HuH-7 (cell line): Measurements from ENCODE around the gene BPTF.
A peak's percentile ranks its signal among the peaks of the same experiment; 100 is the strongest.
"Not testable (repeated sequence)": the region's sequence is repeated elsewhere in the genome, so short reads cannot be mapped to it uniquely, and the experiment has no call there.

Source experiments
- DNase-seq: peaks from one replicate; pipeline ENCODE4 v3.0.0; 2011; ENCODE audit warnings: low spot score

The BPTF gene

DNA sequence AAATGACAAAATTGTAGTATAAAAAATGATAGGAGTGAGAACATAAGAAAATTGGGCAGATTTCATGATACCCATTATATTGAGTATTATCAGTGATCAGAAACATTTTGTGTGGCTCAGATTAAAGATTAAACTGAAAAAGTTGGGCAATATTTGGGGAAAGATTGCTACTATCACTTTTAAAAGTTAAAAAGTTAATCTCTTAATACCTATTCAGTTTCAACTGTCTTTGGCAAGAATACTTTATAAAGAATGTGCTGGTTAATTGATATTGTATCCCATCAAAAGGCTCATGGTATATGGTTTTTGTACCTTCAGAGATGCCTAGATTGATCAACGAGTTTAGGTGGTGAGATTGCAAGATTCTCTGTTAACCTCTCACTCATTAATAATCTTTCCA is 55.8 kb downstream of the BPTF start:
- no peak for DNase-seq

DNA sequence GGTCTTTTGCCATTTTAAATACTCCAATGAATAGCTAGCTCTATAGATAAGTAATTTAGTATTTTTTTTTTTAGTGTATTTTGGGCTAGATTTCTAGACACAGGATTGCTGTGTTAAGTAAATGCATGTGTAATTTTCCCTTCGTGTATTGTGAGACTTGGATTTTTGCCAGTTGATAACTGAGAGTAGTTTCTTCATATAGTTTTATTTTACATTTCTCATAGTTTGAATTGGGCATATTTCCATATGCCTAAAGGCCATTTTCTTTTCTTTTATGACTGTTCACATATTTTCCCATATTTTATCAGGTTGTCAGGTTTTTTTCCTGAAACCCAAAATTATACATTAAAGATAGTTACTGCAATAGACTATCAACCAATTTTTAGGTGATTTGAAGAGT is 59.4 kb downstream of the BPTF start:
- DNase-seq, result no peak

DNA sequence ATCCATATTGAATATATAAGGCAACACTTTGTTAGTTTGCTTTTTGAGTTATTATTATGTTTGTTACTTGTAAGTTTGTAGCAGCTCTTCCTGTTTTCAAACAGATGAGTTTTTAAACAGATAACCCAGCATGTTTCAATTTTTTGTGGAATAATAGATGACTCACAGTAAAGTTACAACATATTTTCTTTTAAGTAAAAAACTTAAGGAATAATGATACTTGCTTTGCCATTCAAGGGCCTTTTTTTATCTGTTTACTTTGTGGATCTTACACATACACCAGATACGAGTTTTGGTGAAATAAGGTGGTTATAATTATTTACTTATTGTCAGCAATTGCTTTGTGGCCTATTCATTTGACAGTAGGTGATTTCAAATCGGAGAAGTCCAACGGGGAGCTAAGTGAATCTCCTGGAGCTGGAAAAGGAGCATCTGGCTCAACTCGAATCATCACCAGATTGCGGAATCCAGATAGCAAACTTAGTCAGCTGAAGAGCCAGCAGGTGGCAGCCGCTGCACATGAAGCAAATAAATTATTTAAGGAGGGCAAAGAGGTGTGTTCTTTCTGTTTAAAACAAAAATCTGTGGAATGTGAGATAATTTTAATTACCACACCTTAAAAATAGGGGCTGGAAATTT is 66.3 kb downstream of the BPTF start:
- peak; percentile 32 for DNase-seq

DNA sequence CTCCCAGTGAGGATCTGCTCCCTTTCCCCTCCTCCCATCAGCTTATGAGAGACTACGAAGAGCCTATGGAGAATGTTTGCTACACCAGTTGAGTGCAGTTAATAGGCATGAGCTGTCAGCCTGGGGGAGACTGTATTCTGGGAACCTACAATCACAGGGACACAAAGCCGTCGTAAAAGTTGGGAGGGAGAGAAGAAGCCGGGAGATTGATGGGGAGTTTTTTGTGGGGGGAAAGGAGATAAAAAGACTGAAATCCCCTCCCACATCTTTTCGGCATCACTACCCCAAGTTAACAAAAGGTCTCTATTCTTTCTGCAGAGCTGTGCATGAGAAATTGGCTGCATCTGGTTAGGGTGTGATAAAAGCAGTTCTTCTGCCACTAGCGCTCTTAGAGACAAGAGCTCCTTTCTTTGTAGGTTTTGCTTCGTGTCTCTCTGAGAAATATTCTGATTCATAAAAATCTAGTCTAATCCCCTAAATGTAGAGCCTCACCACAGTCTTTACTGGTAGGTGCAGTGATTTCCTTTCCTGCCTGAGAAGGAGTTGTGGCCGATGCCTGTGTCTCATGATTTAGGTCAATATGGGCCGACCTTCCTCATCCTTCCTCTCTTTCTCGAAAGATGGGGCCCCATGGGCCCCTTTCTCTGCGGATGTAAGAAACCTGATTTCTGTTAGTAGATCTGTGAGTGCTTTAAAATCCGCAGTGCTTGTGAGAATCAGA is 77.4 kb downstream of the BPTF start:
- no peak for DNase-seq

DNA sequence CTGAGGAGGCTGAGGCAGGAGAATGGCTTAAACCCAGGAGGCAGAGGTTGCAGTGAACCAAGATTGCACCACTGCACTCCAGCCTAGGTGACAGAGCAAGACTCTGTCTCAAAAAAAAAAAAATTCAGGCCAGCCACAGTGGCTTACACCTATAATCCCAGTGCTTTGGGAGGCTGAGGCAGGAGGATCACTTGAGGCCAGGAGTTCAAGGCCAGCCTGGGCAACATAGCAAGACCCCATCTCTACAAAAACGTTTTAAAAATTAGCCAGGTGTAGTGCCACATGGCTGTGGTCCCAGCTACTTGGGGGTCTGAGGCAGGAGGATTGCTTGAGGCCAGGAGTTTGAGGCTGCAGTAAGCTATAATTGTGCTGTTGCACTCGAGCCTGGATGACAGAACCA is 80.0 kb downstream of the BPTF start:
- not testable (repeated sequence) for DNase-seq

DNA sequence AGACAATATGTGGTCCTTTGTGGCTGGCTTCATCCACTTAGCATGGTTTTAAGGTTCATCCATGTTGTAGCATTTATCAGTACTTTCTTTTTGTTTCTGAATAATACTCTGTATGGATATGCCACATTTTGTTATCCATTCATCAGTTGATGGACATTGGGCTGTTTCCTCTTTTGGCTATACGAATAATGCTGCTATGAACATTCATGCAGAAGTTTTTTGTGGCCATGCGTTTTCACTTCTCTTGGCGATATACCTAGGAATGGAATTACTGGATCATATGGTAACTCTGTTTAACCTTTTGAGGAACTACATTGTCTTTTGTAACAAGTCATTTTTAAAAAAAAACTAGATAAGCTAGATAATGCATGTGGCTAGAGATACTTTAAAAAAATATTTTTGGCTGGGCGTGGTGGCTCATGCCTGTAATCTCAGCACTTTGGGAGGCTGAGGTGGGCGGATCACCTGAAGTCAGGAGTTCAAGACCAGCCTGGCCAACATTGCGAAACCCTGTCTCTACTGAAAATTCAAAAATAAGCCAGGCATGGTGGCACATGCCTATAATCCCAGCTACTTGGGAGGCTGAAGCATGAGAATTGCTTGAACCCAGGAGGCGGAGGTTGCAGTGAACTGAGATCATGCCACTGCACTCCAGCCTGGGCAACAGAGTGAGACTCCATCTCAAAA is 85.0 kb downstream of the BPTF start:
- DNase-seq, result not testable (repeated sequence)

DNA sequence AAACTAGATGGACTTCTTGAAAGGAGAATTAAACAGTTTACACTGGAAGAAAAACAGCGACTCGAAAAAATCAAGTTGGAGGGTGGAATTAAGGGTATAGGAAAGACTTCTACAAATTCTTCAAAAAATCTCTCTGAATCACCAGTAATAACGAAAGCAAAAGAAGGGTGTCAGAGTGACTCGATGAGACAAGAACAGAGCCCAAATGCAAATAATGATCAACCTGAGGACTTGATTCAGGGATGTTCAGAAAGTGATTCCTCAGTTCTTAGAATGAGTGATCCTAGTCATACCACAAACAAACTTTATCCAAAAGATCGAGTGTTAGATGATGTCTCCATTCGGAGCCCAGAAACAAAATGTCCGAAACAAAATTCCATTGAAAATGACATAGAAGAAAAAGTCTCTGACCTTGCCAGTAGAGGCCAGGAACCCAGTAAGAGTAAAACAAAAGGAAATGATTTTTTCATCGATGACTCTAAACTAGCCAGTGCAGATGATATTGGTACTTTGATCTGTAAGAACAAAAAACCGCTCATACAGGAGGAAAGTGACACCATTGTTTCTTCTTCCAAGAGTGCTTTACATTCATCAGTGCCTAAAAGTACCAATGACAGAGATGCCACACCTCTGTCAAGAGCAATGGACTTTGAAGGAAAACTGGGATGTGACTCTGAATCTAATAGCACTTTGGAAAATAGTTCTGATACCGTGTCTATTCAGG is 85.9 kb downstream of the BPTF start:
- no peak for DNase-seq

DNA sequence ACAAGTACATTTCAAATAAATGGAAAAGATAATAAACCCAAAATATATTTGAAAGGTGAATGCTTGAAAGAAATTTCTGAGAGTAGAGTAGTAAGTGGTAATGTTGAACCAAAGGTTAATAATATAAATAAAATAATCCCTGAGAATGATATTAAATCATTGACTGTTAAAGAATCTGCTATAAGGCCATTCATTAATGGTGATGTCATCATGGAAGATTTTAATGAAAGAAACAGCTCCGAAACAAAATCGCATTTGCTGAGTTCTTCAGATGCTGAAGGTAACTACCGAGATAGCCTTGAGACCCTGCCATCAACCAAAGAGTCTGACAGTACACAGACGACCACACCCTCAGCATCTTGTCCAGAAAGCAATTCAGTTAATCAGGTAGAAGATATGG is 86.8 kb downstream of the BPTF start:
- no peak for DNase-seq

DNA sequence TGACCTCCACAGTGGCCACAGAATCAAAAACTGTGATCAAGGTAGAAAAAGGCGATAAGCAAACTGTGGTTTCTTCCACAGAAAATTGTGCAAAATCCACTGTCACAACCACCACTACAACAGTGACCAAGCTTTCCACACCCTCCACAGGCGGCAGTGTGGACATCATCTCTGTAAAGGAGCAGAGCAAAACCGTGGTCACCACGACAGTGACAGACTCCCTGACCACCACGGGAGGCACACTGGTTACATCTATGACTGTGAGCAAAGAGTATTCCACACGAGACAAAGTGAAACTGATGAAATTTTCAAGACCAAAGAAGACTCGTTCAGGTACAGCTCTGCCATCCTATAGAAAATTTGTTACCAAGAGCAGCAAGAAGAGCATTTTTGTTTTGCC is 87.4 kb downstream of the BPTF start:
- DNase-seq, result no peak

DNA sequence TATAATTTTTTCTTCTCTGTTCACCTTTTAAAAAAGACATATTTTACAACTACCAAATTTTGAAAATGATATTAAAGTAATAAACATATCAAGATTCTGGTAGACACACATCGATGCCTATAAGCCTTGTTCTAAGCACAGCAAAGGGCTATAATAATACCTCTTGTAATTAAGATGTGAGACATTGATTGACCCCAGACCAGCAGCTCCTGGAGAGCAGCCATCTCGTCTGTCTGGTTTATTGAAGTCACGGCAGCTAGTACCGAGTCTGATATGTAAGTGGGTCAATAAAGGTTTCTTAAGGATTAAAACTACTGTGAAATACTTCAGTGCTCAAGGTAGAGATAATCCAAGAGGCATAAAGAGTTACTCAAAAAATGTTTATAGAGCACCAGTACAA is 94.9 kb downstream of the BPTF start:
- DNase-seq, result no peak

DNA sequence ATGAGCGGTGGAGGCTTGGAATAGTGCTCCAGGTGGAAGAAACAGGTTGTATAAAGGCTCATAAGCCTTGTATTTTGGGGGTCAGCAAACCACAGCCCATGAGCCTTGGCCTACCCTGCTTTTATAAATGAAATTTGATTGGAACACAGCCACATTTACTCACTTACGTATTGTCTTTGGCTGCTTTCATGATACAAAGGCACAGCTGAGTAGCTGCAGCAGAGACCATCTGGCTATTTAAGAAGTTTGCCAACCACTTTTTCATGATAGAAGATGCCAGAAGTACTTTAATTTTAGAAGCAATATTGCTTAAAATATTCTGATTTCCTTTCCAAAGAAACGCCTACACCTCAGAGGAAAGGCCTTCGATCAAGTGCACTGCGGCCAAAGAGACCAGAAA is 97.2 kb downstream of the BPTF start:
- DNase-seq, result no peak

DNA sequence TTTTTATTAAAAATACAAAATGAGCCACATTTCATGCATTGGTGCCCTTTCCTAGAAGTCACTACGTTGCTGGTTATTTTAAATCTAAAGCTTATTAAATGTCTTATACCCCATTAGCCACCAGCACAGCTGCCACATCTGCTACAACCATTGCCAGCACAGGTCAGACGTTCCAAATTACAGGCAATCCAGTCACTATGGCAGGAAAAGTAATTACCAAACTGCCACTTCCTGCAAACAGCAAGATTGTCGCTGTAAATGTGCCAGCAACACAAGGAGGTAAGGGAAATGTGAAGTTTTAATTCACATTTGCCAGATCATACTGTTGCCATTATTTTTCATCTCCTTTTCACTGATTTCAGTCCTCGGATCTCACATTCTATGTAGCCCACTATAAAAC is 103.5 kb downstream of the BPTF start:
- DNase-seq, result not testable (repeated sequence)

DNA sequence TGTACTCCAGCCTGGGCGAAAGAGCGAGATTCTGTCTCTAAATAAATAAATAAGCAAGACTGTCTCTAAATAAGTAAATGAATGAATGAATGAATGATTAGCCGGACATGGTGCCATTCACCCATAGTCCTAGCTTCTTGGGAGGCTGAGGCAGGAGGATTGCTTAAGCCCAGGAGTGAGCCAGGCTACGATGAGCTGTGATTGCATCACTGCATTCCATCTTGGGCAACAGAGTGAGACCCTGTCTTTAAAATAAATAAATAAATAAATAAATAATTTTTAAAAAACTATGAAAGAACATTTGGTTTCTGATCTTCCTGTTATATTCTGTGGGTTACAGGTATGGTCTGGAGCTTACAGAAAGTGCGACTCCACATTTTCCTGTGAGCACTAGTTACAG is 105.9 kb downstream of the BPTF start:
- DNase-seq, result no peak

DNA sequence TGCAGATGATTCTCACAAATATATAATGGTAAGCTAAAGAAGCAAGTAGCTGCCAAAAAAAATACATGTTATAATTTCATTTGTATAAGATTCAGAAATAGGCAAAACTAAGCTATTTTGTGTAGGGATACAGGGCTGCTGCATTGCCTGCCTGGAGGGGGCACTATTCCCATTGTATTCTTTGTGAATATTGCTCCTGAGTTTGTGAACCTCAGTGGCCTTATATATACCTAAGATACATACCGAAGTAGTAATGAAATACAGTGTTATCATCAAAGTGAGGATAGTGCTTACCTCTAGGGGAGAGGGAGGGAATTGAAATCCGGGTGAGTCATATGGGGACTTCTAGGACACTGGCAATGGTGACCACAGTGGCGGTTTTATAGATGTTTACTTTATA is 117.5 kb downstream of the BPTF start:
- peak; percentile 20 for DNase-seq

DNA sequence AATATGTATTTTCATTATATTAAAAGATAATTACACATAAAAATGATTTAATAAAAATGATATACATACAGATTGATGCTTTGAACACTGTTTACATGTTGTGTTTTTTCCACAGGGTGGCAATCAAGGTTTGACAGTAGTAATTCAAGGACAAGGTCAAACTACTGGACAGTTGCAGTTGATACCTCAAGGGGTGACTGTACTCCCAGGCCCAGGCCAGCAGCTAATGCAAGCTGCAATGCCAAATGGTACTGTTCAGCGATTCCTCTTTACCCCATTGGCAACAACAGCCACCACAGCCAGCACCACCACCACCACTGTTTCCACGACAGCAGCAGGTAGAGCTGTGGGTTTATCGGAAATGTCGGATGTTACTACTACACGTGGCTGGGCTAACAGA is 118.7 kb downstream of the BPTF start:
- DNase-seq, result no peak

DNA sequence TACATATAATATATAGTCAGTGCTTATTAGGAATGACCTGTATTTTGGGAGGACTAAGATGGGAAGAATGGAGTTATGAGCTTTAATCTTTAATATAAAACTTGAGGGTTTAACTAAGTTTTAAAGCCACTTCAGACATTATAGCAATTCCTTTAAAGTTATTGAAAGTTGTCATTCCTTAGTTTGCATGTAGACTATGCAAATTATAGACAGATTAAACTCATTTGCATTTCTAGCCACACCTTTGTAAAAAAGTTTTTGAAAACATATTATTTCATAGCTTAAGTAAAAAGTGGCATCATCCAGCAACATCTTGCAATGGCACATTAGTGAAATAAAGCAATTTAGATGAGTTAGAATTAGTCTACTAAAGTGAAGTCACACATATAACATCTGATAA is 121.2 kb downstream of the BPTF start:
- DNase-seq, result no peak

DNA sequence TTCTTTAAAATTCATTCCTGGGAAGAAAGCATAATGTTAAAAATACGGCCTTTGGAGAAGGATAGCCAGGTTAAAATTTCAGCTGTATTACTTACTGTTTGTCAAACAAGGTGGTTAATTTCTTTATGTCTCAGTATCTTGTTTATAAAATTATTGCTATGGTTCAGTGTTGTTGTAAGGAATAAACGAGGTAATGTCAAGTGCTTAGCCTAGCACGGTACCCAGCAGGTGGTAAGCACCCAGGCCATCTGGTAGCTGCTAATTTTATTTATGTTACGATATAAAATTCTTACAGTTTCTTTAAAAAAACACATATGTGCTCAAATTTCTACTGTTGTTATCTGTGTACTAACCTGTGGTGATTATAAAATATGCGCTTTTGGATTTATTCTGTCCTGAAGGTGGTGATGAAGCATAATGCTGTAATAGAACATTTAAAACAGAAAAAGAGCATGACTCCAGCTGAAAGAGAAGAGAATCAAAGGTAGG is 122.1 kb downstream of the BPTF start:
- no peak for DNase-seq

DNA sequence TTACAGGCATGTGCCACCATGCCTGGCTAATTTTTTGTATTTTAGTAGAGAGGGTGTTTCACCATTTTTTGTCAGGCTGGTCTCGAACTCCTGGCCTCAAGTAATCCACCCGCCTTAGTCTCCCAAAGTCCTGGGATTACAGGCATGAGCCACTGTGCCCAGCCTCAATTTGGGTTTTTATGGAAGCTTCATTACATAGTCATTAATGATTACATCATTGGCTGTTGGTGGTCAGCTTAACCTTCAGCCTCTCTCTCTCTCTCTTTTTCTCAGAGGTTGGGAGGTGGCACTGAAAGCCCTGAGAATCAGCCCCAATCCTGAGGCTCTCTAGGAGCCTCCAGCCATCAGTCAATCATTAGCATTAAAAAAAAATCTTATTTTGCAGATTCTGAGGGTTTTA is 125.6 kb downstream of the BPTF start:
- DNase-seq, result no peak

DNA sequence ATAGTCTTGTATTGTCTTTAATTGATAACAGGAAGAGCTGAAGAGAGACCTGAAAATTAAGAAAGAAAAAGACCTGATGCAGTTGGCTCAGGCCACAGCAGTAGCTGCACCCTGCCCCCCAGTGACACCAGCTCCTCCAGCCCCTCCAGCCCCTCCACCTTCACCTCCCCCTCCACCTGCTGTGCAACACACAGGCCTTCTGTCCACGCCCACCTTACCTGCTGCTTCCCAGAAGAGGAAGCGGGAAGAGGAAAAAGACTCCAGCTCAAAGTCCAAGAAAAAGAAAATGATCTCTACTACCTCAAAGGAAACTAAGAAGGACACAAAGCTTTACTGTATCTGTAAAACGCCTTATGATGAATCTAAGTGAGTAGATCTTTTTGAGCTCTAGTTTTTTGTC is 134.2 kb downstream of the BPTF start:
- DNase-seq, result no peak

DNA sequence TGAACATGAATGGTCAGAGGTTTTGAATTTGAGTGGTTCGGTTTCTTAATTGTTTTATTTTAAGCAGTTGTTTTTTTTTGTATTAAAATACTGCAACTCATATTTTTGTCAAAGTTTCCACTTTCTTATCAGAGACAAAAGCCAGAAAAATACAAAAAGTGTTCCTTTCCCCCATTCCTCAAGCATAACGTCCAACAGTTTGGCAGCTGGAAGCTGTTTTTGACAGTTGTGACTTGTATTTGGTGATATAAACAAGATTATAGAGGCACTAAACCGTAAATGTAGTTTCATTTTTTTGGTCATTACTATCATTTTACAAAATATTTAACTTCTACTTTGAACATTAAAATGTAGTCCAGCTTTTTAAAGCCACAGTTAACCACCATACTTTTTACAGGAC is 135.0 kb downstream of the BPTF start:
- DNase-seq, result not testable (repeated sequence)

DNA sequence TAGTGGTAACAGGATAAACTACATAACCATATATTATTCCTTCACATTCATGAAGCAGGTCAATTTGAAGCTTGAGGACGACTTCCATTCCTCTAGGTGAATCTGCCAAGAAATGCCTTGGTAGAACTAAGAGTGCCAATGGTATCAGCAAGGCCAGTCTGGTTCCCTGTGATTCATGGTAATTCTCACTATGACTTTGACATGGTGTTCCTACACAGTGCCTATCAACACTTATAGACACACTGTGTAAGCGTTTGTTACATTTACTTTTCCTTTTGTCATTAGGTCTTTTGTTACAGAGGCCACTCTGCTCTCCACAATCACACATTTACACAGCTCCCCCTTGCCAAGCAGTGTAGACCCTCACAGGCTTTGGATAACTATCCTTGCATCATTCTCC is 136.9 kb downstream of the BPTF start:
- DNase-seq, result not testable (repeated sequence)

DNA sequence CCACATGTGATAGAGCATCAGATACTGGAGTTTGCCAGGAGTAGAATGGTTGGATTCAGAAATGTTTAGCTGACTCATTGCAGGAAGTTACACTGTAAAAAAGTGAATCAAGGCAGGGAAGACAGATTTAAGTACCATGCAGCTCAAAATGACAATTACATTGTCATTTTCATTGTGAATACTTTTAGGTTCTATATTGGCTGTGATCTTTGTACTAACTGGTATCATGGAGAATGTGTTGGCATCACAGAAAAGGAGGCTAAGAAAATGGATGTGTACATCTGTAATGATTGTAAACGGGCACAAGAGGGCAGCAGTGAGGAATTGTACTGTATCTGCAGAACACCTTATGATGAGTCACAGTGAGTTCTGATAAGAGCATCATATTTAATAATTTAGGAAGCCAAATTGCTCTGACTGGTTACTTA is 137.9 kb downstream of the BPTF start:
- DNase-seq, result not testable (repeated sequence)

DNA sequence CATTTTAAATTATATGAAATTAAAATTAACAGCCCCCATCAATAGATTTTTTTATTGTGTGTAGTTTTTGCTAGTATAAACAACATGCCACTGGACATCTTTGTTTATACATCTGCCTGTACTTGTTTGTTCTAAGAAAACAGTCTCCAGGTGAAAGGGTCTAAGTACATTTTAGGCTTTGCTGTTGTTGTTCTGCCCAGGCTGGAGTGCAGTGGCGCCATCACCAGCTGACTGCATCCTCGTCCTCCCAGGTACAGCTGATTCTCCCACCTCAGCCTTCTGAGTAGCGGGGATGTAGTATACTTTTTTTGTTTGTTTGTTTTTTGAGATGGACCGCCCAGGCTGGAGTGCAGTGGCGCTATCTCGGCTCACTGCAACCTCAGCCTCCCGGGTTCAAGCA is 145.5 kb downstream of the BPTF start:
- no peak for DNase-seq
